NK-92 treated with Interleukin-12 subunit alpha and Interleukin-12 subunit beta, amount 100 ng/mL, for 24 hours (cell line): ENCODE results near the gene ZNG1C.
"Not testable (repeated sequence)": the region's sequence is repeated elsewhere in the genome, so short reads cannot be mapped to it uniquely, and the experiment has no call there.

Source experiments
- DNase-seq: peaks from one replicate; lab custom pipeline; 2025; lab: John Stamatoyannopoulos, UW

ZNG1C gene

GRCh38 chr9:68343242-68343641 is 101.5 kb downstream of the ZNG1C start:
- DNase-seq, result not testable (repeated sequence)

GRCh38 chr9:68343992-68344391 is 102.2 kb downstream of the ZNG1C start:
- not testable (repeated sequence) for DNase-seq
